GM12878 (cell line): ENCODE results near the gene CHST5. TPM values are rescaled to one million over a fixed set of nuclear protein-coding genes. Genes with fewer than 3 reads are reported as not detected.

Experiments
- BCL3 ChIP-seq: IDR thresholded peaks from 2 replicates; pipeline ENCODE4 v1.6.1; 2011; ENCODE audit warnings: borderline replicate concordance, low read depth, mild to moderate bottlenecking, moderate library complexity, low read length; ENCODE audit not compliant: insufficient read depth, poor library complexity, severe bottlenecking
- CREB1 ChIP-seq: IDR thresholded peaks from 2 replicates; pipeline ENCODE4 v1.6.1; 2012; ENCODE audit warnings: low read depth, mild to moderate bottlenecking, inconsistent platforms
- EZH2 ChIP-seq: IDR thresholded peaks from 2 replicates; pipeline ENCODE4 v1.6.1; 2012; ENCODE audit warnings: low read depth, mild to moderate bottlenecking, control low read depth, inconsistent platforms, low read length, borderline replicate concordance; ENCODE audit not compliant: control insufficient read depth
- MXI1 ChIP-seq: fragments of 150-350 bp; IDR thresholded peaks from 2 replicates; pipeline ENCODE4 v1.6.1; 2011; ENCODE audit warnings: low read depth, mild to moderate bottlenecking, inconsistent platforms, low read length, improper control_type of control experiment
- NR2F1 ChIP-seq: fragments of 450-650 bp; conservative IDR thresholded peaks from 2 replicates; pipeline ENCODE4 v1.6.1; 2017; ENCODE audit warnings: mild to moderate bottlenecking
- RB1 ChIP-seq: fragments of 450-650 bp; formaldehyde crosslinking; IDR thresholded peaks from 2 replicates; pipeline ENCODE4 v1.6.1; 2017; ENCODE audit warnings: mild to moderate bottlenecking, borderline replicate concordance
- RELB ChIP-seq: fragments of 450-650 bp; IDR thresholded peaks from 2 replicates; pipeline ENCODE4 v1.6.1; 2017; ENCODE audit warnings: low read depth, mild to moderate bottlenecking, moderate library complexity
- SKIL ChIP-seq: fragments of 450-650 bp; IDR thresholded peaks from 2 replicates; pipeline ENCODE4 v1.6.1; 2017; ENCODE audit warnings: mild to moderate bottlenecking, low read depth, inconsistent platforms; ENCODE audit not compliant: poor library complexity, severe bottlenecking
- ZBTB11 ChIP-seq: fragments of 450-650 bp; formaldehyde crosslinking; IDR thresholded peaks from 2 replicates; pipeline ENCODE4 v1.5.0; 2022; ENCODE audit warnings: mild to moderate bottlenecking, missing genetic modification characterization
- ZBTB33 ChIP-seq: fragments of 450-650 bp; IDR thresholded peaks from 2 replicates; pipeline ENCODE4 v1.6.1; 2017; ENCODE audit warnings: mild to moderate bottlenecking
- ZNF207 ChIP-seq: fragments of 450-650 bp; IDR thresholded peaks from 2 replicates; pipeline ENCODE4 v1.6.1; 2014; ENCODE audit warnings: antibody characterized with exemption, mild to moderate bottlenecking, borderline replicate concordance
- polyA plus RNA-seq, 11 experiments: library from polyadenylated mRNA; depleted of rRNA in 4 of 11; unstranded in 6 of 11; stranded (reverse) in 5 of 11; fragments of >200 nt; fragmentation: Nextera tagmentation in 4 of 11; fragmentation: Illumina TruSeq in 1 of 11; extraction: Ambion mirVana in 4 of 11; extraction: Trizol in 1 of 11; gene quantifications; 1 replicate in 1 of 11; 2 replicates in 10 of 11; pipeline versions ENCODE4 v1.2.1 to v1.2.3, GENCODE V29; 2011 to 2016; ENCODE audit warnings: inconsistent platforms in 2 of 11, missing spikeins in 2 of 11, low read depth in 1 of 11
- total RNA-seq, 4 experiments: library from RNA; depleted of rRNA in 3 of 4; stranded (reverse); fragments of >200 nt in 3 of 4; fragmentation: Illumina TruSeq in 1 of 4; extraction: Trizol in 1 of 4; gene quantifications; 2 replicates each; pipeline versions ENCODE4 v1.2.1 to v1.2.3, GENCODE V29; 2013 to 2021

CHST5 gene
- total and polyA plus RNA-seq, 10 of the 15 experiments (the other 5 are each of a cell fraction or from before 2014, with no cell fraction given): 0.04 to 0.43 (median 0.14) TPM; not detected in 6

- TF ChIP-seq EZH2 (no peak), ZNF207 (no peak), RELB (peak; percentile 25; the same call in 1 of the 2 replicates), NR2F1 (peak; percentile 58; the same call in 1 of the 2 replicates), ZBTB11 (no peak), ZBTB33 (no peak), CREB1 (peak; percentile 97), MXI1 (peak; percentile 64; the same call in 1 of the 2 replicates), RB1 (no peak), BCL3 (no peak), SKIL (peak; percentile 19)
- TF ChIP-seq, all 136 proteins: peak for 15
These were observed 19.4 kb upstream of the CHST5 start (continued) for GRCh38 chr16:75555213-75555706.
